HG03354 (cell line): ENCODE measurements around the gene HPGDS.
"Not testable (repeated sequence)": the region's sequence is repeated elsewhere in the genome, so short reads cannot be mapped to it uniquely, and the experiment has no call there.

Source experiments
- ATAC-seq: cut with Tn5 transposase; IDR thresholded peaks from one replicate; pipeline ENCODE4 v1.9.1; 2021; ENCODE audit warnings: mild to moderate bottlenecking; ENCODE audit not compliant: unreplicated experiment, poor library complexity, severe bottlenecking

Gene HPGDS

DNA sequence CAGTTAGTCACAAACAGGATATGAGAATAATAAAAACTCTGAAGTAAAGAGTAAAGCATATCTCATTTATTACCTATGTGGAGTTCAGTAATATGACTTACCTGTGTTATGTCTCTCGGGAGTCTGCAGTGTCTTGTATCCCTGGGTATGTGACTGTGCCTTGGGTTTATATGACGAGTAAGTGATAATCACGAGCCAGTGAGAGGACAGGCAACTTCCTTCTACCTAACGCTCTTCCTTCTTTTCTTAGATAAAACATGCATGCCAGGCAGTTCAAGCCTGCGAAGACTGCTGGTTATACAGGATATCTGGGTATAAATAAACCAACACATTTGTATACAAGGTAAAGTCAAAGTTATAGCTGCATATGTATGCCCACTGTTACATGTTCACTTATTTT is at the start of gene HPGDS:
Gene HPGDS, minus strand, starts transcription at position 143 of the 400 bp plus-strand sequence. CDS start 8,207 bp downstream, outside the sequence.
- no peak for ATAC-seq

DNA sequence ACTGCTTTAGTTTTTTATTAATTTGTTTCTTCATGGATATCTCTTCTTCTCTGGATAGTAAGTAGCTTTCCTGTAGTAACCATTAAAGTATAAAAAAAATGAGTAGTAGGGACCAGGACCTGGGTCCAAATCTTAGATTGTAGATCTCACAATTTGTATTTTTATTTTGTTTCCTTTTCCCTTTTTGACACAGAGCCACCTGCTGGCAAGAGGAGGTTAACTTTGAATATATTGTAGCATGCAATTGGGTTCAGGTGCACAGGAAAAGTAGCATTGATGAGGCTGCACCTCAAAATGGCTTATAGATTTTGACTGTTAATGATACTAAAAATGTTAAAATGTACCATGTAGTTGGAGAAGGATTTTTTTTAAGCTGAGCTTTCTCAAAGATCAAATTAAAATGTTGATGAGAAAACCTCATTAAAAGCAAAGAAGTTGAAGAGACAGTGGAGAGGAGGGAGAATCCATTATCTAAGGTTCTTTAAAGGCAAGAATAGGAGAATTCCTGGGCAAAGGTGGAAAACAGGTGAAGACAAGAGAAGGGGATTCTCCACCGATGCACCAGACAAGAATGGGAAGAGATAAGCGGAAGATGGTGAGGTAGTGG is 48.3 kb upstream of the HPGDS start:
- peak; percentile 72 for ATAC-seq

DNA sequence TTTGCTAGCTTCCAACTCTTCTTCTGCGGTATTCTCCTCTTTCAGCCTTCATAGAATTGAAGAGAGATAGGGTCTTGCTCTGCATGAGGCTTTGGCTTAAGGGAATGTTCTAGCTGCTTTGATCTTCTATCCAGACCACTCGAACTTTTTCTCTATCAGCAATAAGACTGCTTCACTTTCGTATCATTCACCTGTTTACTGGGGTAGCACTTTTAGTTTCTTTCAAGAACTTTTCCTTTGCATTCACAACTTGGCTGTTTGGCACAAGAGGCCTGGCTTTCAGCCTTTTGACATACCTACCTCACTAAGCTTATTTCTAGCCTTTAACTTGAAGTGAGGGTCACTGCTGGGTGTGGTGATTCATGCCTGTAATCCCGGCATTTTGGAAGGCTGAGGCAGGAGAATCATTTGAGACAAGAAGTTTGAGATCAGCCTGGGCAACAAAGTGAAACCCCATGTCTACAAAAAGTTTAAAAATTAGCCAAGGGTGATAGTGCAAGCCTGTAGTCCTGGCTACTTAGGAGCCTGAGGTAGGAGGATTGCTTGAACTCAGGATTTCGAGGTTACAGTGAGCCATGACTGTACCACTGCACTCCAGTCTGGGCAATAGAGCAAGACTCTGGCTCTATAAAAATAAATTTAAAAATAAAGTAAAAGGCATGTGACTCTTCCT is 47.1 kb upstream of the HPGDS start:
- ATAC-seq = no peak

GRCh38 chr4:94387965-94388364 is 45.3 kb upstream of the HPGDS start:
- not testable (repeated sequence) for ATAC-seq

- not testable (repeated sequence) for ATAC-seq
Observed at GRCh38 chr4:94385452-94385851, 42.8 kb upstream of the HPGDS start.

- ATAC-seq = not testable (repeated sequence)
Observed at GRCh38 chr4:94382891-94383290, 40.3 kb upstream of the HPGDS start.

- ATAC-seq = no peak
Observed at GRCh38 chr4:94378047-94378446, 35.4 kb upstream of the HPGDS start.

GRCh38 chr4:94377294-94377693 is 34.7 kb upstream of the HPGDS start:
- no peak for ATAC-seq

DNA sequence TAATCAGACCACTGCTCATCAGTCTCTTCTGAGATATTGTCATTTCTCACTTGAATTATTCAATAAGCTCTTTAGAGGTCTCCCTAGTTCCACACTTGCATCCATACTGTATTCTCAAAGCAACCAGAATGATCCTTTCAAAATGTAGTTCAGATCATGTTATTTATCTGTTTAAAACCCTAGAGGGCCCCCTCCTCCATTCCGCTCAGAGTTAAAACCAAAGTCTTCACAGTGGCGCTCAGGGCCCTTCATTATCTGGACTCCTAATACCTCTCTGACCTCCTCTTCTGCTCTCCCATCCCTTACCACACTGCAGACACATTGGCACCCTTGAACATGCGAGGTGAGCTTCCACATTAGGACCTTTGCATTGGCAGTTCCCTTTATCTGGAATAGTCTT is 32.7 kb upstream of the HPGDS start:
- no peak for ATAC-seq

DNA sequence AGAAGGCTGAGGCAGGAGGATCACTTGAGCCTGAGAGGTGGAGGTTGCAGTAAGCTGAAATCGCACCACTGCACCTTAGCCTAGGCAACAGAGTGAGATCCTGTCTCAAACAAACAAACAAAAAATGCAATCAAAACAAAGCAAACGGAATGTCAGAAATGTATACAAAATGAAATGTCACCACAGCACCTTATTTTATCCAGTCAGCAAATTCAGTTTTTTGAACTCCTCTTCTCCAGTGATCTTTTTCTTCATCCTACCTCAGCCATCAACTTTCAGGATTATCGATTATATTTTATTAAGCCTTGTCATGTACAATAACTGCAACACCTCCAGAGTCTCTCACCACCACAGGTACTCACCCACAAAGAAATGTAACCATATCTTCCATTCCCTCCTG is 31.1 kb upstream of the HPGDS start:
- no peak for ATAC-seq

DNA sequence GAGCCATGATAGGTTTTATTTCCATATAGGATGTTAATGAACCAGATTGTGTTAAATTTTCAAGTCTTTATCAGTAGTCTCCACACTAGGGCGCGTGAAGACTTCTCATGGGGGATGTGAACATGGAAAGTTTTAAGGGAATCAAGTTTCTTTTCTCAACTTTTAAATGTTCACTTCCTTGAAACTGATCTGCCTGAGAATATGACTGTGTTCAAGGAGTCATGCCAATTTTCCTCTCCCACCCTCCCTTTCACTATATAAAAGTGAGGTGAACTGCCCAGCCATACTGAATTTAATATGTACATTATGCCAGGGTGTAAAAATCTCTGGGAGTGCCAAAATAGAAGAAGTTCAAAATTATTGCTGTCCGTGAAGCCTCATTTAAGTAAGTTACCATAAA is 30.4 kb upstream of the HPGDS start:
- no peak for ATAC-seq

GRCh38 chr4:94372228-94372978 is 29.8 kb upstream of the HPGDS start:
- no peak for ATAC-seq

GRCh38 chr4:94371290-94371689 is 28.7 kb upstream of the HPGDS start:
- ATAC-seq = no peak

GRCh38 chr4:94370533-94371254 is 28.1 kb upstream of the HPGDS start:
- ATAC-seq = no peak

DNA sequence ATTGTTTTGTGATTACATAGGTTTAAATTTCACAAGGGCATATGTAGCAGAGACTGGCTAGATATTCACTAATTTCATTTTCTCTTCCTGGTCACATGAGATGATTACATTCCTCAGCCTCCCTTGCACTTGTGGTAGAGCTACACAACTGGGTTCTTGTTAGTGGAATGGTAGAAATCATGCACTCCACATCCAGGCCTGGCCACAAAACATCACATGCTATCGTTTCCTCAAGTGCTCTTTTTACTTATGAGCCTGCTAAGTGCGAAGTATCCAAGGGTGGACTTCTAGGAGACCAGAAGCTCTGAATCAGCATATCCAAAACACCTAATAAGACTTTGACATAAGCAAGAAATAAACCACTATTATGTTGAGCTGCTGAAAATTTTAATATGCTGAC is 26.4 kb upstream of the HPGDS start:
- no peak for ATAC-seq

DNA sequence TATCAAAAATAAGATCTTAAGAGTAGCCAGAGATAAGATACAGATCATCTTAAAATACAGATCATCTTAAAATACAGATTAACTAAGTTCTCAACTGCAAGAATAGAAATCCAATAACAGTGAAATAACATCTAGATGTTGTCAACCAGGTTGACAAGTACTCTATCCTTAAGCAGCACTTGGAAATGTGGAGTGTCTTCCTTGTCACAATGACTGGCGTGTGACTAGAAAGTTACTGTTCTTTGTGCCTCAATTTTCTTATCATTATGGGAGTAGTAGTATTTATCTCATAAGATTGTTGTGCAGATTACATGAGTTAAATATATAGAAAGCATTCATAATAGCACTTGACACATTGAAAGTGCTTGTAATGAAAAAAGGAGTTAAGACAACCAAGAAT is 25.8 kb upstream of the HPGDS start:
- ATAC-seq = no peak

DNA sequence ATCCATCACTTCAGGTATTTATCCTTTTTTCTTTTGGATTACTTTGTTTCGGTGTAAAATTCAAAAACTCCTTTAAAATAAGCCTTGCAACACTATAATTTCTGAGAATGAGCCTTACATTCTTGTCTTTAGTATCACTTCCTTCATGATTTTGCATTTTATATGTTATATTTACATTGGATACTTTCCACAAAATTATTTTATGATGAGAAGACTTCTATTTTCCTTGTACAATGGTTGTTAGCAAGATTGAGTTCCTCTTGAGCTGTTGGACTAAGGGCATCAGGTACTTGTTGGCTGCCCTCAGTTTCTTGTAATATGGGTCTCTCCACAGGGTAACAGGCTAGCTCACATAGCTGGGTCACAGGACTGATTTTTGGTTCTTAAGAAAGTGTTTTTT is 22.7 kb upstream of the HPGDS start:
- ATAC-seq = no peak

DNA sequence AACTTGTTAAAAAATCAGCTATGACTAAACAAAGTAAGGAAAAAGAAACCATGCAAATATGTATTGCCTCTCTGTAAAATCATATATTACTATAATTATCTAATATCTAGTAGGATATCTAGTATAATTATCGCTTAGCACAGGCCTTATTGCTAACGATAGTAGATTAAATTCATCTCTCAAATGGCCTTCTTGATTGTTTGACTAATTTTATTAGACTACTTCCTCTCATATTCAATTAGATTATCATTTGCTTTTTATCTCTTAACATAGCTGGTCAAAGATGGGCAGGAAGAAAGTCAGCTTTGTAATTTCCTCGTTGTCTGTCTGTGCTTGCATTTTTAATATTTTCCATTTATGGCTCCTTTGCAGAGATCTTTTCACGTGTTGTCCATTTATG is 21.9 kb upstream of the HPGDS start:
- ATAC-seq = no peak

- ATAC-seq = no peak
Observed at GRCh38 chr4:94363136-94363655, 20.6 kb upstream of the HPGDS start.

- no peak for ATAC-seq
Observed at GRCh38 chr4:94359838-94360237, 17.2 kb upstream of the HPGDS start.
